IPS-18c (cell line): ENCODE data around the gene SYNJ1.
A peak's percentile ranks its signal among the peaks of the same experiment; 100 is the strongest.
"Not testable (repeated sequence)": the region's sequence is repeated elsewhere in the genome, so short reads cannot be mapped to it uniquely, and the experiment has no call there.

ENCODE experiments used
- H3K4me3 ChIP-seq: 2 replicates; pipeline ENCODE4 v1.7.0; 2013; ENCODE audit warnings: low read depth, mild to moderate bottlenecking, low read length, moderate library complexity; ENCODE audit not compliant: insufficient read depth
- H3K9me3 ChIP-seq: one replicate; pipeline ENCODE4 v1.6.1; 2013; ENCODE audit warnings: mild to moderate bottlenecking, low read length, moderate library complexity; ENCODE audit not compliant: control insufficient read depth, insufficient read depth

SYNJ1 gene

DNA sequence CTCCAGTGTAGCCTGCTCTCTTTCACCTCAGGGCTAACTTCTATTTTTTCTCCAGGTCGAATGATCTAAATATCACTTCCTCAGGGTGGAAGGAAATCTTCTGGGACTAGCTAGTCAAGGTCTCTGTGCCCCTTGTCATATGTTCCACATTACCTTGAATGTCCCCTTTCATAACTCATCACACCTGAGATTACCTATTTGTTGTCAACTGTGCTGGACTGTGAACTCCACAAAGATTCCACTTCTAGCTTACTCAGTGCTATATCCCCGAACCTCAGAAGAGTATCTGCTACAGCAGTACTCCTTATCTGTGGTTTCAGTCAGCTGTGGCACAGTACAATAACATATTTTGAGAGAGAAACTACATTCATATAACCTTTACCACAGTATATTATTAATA, 14.6 kb upstream of the SYNJ1 start:
- Histone ChIP-seq H3K9me3 (no peaks in the 10 kb centered on the region), H3K4me3 (no peak overlapping the region)

DNA sequence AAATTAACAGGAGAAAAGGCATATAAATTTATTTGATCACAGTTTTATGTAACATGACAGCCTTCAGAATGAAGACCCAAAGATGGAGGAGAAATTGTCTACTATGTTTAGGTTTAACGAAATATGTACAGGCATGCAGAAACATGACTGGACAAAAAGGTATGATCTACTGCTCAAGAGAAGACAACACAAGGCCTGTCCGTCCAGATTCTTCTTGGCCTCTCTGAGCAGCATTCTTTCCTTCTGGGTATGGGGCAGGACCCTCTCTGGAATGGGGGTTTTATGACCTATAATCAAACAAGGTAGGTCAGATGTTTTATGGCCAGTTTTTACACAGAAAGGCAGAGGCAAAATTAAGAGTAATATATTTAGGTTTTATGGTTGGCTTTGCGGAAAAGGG, 13.5 kb upstream of the SYNJ1 start:
- Histone ChIP-seq H3K4me3 (no peak overlapping the region), H3K9me3 (no peaks in the 10 kb centered on the region)

DNA sequence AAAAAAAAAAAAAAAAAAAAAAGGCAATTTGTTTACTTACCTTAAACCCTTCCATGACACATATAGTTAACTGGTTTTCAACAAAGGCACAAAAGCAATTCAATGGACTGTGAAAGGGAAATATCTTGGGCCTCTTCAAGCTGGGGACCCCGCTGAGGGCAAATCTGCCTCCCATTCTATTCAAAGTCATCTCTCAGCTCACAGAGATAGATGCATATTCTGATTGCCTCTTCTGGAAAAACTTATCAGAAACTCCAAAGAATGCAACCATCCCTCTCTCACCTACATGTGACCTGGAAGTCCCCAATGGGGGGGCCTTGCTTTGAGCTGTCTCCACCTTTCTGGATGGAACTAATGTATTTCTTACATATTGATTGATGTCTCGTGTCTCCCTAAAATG, 12.1 kb upstream of the SYNJ1 start:
- H3K4me3 ChIP-seq, result no peak overlapping the region
- H3K9me3 ChIP-seq, result no peaks in the 10 kb centered on the region

DNA sequence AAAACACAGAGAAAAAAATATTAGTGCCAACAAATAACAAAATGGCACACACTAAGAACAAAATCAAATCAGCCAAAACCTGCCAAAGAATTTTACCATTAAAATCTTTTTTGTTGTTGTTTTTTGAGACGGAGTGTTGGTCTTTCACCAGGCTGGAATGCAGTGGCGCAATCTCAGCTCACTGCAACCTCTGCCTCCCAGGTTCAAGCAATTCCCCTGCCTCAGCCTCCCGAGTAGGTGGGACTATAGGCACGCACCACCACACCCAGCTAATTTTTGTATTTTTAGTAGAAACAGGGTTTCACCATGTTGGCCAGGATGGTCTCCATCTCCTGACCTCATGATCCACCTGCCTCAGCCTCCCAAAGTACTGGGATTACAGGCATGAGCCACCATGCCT, 8.3 kb upstream of the SYNJ1 start:
- not testable (repeated sequence) for H3K4me3 ChIP-seq

DNA sequence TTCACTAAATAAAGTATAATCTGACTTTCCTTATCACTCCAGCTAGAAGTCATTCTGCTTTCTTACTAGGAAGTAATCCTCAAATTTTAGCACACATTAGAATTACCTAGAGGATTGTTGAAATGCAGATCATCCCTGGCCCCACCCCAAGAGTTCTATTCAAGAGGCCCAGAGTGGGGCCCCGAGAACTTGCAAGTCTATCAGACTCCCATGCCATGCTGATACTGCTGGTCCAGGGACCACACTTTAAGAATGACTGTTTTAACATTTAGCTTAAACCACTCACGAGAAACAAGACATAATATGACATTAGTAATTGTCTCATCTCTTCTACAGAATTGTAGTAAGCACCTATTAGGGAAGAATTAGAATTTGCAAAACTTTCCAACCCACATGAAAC, 7.7 kb upstream of the SYNJ1 start:
- Histone ChIP-seq H3K9me3 (no peaks in the 10 kb centered on the region), H3K4me3 (no peak overlapping the region)

More for the DNA sequence above, 8.3 kb upstream of the SYNJ1 start:
- not testable (repeated sequence) for H3K9me3 ChIP-seq

DNA sequence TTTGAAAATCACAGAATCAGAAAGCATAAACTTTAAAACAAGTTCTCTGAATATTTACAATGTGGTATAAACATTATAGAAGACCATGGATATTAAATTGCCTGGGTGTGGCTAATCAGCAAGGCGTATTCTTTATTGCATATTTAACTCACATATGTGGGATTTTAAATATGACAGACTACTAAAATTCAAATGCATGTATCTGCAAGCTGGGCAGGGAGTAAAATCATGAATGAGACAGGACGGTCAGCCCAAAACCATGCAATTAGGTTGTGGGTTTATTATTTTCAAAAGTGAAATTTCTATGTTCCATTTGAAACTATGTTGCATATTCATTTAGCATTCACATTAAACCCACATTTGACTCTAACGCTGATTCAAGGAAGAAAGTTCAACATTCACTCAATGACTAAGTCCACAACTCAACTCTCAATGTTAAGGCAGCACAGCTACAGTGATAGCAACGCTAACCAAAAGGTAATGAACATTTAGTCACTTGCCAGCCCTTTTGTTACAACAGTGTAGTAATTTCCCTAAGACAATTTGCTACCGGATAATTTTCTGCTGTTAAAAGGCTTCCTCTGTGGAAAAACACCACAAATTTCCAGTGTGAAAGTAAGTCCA, 6.3 kb upstream of the SYNJ1 start:
- H3K9me3 ChIP-seq, result no peaks in the 10 kb centered on the region
- no peak overlapping the region for H3K4me3 ChIP-seq

DNA sequence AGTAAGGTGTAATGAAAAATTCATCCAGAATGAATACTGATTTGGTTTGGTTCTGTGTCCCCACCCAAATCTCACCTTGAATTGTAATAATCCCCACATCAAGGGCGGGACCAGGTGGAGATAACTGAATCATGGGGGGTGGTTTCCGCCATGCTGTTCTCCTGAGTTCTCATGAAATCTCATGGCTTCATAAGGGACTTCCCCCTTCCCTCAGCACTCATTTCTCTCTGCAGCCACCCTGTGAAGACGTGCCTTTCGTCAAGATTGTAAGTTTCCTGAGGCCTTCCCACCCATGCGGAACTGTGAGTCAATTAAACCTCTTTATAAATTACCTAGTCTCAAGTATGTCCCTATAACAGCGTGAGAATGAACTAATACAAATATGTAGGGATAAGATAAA, 5.5 kb upstream of the SYNJ1 start:
- Histone ChIP-seq H3K4me3 (no peak overlapping the region), H3K9me3 (no peaks in the 10 kb centered on the region)

DNA sequence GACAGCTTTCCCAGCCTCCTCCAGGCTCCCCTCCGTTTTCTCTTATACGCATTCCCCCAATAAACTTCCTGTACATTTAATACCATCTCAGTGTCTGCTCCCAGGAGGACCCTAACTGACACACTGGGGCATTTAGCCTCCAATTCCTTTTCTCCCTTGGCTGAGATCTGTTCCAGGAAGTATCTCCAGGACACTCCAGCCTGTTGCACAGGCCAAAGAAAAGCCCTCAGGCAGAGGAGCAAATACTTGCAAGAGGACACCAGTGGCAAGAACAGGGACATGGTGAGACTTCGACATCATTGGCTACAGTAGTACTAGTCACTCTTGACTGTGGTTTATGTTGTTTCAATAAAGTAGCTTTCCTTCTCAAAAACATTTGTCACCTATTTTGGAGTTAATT, 4.7 kb upstream of the SYNJ1 start:
- Histone ChIP-seq H3K4me3 (no peak overlapping the region), H3K9me3 (no peaks in the 10 kb centered on the region)

DNA sequence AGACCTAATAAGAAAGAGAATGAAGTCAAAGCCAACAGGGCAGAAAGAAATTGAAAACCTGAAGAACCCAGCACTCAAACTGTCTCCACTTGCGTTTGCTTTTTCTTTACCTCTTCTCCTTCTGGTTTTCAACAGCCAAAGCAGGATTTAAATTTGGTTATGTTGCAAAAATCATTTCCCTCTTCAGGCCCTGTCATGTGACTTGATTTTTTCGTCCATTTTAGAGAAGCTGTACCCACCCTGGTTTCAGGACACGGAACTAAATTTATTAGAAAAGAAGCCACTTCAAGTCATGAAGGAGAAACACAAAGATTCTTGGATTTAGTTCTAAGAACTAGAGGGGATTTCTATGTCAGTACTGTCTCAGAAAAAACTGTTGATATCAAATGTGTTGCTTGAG, 1.0 kb upstream of the SYNJ1 start:
- H3K4me3 ChIP-seq, result peak overlapping the region; percentile 91; the same call in 1 of the 2 replicates
- no peaks in the 10 kb centered on the region for H3K9me3 ChIP-seq

DNA sequence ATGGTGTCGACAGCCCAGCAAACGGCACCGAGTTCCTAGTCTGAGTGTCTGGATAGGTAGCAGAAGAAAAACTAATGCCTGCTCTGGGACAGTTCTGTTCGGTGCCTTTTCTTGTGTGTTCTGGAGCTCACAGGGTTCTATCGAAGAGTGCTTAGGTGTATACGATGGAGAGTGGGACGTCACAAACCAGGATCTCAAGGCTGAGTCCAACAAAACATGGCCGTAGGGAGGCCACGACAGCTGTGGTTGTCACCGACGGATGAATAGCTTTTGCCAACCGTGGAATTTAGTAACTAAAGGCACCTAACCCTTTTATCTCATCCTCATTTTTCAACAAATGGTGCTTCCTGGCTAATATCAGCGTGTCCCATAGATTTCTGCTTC, 635 bp upstream of the SYNJ1 start:
- Histone ChIP-seq H3K9me3 (no peaks in the 10 kb centered on the region), H3K4me3 (peak overlapping the region; percentile 91)

DNA sequence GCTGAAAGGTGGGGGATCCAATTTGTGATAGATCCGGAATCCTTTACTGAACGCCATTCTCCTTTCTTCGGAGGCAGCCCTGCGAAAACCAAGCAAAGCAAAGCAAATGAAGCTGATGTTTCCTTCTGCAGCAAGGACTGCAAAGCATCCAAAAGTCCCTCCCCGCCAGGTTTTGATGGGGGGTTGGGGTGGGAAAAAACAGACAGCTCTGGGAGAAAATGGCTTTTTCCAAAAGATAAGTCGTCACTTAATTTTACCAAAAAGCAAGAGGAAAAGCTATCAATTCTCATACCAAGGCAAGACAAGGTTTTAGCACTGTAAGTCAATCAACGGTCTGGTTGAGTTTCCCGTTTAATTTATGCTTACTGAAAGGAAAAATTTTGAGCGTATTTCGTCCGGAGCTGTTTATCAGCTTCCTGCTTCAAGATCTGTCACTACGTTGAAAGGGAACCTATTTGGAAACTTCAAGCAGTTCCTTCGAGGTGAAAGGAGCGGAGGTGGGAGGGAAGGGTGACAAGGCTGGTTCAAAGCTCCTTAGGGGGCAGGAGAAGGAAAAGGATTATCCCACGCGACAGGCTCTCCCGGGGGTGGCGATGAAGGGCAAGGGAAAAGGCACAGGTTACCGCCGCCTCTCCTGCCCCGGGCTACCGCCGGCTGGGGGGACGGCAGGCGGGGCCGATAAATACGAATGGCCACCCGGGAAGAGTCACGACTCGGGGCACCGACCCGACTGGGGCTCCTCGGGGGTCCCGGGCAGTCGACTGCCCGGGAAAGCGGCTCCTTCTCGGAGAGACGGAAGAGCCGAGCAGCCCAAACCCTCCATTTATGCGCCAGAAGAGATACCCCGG, 750 bp downstream of the SYNJ1 start:
- Histone ChIP-seq H3K4me3 (peak overlapping the region; percentile 91), H3K9me3 (no peaks in the 10 kb centered on the region)

DNA sequence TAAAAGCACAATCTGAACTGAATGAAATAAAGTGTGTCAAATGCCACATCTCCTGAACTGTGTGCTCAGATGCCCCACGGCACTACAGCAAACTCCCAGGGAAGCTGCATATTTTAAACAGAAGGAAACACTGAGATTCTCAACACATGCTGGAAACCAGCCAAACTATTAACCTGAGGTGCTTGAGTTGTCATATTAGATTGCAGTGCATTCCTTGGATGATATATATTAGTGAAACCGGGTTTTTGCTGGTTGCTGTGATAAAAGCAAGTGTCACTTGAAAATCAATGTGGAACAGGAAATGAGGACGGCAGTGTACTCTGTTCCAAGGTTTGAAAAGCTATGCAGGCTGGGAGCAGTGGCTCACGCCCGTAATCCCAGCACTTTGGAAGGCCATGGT, 8.7 kb downstream of the SYNJ1 start:
- no peaks in the 10 kb centered on the region for H3K9me3 ChIP-seq

DNA sequence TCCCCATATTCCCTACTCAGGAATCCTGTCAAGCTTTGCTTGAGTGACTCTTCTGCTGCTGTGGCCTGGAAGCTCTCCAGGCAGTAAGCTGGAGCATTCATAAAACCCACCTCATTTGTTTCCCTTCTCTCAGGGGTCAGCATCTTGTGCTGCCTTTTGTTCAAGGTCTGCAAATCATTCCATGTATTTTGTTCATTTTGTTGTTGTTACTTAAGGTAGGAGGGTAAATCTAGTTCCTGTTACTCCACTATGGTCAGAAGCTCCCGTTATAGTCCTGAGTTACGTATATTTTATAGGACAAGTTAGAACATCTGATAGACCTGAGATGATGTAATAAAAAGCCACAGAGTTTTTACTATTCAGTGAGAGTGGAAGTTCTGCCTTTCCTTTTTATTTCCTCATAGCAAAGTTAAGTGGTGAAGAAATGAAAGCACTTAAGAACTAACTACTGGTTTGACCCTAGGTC, 9.9 kb downstream of the SYNJ1 start:
- no peaks in the 10 kb centered on the region for H3K9me3 ChIP-seq

More for the DNA sequence above, 8.7 kb downstream of the SYNJ1 start:
- no peak overlapping the region for H3K4me3 ChIP-seq

DNA sequence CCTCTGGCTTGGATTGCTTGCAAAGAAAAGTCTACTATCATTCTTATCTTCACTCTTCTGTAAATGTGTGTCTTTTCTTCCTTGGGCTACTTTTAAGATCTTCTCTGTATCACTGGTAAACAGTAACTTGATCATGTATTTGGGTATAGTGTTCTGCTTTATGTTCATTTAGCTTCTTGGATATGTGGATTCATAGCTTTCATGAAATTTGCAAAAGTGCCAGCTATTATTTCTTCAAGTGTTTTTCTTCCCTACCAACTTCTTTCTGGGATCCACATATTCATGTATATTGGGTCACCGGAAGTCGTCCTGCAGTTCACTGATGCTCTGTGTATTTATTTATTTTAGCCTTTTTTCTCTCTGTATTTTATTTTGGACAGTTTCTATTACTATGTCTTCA, 11.3 kb downstream of the SYNJ1 start:
- no peaks in the 10 kb centered on the region for H3K9me3 ChIP-seq
- no peak overlapping the region for H3K4me3 ChIP-seq

More for the DNA sequence above, 9.9 kb downstream of the SYNJ1 start:
- H3K4me3 ChIP-seq, result no peak overlapping the region

DNA sequence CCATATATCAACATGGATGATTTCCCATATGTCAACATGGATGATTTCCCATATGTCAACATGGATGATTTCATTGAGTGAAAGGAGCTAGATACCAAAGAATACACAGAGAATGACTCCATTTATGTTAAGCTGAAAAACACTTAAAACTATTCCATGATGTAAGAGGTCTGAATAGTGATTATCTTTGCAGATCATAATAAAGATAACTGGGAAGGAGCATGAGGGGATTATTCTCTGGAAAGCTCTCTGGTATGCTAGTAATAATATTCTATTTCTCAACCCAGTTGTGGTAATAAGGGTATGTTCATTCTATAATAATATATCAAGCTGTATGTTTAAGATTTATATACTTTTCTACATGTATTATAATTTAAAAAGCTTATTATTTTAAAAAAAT, 14.1 kb downstream of the SYNJ1 start:
- H3K9me3 ChIP-seq, result no peaks in the 10 kb centered on the region
- H3K4me3 ChIP-seq, result no peak overlapping the region

DNA sequence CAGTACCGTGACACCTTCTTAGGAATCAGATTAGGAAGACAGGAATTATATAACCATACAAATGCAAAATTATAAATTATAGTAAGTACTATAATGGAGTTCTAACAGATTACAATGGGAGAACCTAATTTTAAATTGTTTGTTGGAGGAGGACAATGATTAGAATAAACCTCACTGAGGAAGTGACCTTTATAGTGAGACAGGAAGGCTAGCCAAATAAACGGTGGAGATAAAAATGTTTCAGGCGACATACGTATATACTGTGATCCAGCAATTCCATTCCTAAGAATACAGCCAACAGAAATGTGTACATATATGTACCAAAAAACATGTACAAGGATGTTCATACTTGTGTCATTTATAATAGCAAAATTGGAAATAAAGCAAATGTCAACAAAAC, 15.2 kb downstream of the SYNJ1 start:
- Histone ChIP-seq H3K9me3 (no peaks in the 10 kb centered on the region), H3K4me3 (no peak overlapping the region)

DNA sequence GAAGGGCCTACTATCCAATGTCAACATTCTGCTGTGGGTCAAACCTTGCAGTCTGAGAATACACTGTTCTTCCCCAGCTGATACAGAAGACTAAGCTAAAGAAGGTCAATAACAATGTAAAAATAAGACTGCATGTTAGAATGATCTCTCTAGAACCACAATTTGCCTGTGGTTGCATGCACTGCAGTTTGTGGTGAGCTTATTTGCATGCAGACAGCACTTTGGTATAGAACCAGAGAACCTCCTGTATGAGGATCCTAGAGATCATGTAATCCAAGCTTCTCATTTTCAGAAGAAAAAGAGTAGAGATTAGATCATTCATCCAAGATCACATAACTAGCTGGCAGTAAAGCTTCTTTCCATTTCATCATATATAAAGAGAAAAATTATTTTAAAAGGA, 15.8 kb downstream of the SYNJ1 start:
- H3K4me3 ChIP-seq, result no peak overlapping the region
- no peaks in the 10 kb centered on the region for H3K9me3 ChIP-seq

DNA sequence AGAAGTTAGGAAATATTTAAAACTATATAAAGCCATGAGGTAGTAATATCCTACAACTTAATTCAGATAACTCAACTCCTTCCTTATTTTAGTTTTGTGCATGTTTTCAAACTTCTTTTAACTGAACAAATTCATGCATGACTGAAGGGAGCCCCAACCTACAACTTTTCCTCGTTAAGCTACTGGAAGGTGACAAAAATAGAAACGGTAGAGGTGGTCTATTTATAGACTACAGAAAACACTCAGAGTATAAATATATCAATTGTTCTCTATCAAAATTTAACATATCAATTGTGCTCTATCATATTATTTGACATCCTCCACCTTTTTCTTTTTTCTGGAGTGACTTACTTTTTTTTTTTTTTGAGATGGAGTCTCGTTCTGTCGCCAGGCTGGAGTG, 16.8 kb downstream of the SYNJ1 start:
- no peak overlapping the region for H3K4me3 ChIP-seq
- H3K9me3 ChIP-seq, result no peaks in the 10 kb centered on the region
